NCI-H1694 treated with DMSO at 0.1 percent for 48 hours (cell line): Measurements from ENCODE around the gene LASP1.
"Not testable (repeated sequence)": the region's sequence is repeated elsewhere in the genome, so short reads cannot be mapped to it uniquely, and the experiment has no call there.

Source experiments
- DNase-seq: peaks from one replicate; lab custom pipeline; 2025; lab: John Stamatoyannopoulos, UW

The LASP1 gene

GRCh38 chr17:38910325-38910724, 40.5 kb downstream of the LASP1 start:
- DNase-seq: no peak

DNA sequence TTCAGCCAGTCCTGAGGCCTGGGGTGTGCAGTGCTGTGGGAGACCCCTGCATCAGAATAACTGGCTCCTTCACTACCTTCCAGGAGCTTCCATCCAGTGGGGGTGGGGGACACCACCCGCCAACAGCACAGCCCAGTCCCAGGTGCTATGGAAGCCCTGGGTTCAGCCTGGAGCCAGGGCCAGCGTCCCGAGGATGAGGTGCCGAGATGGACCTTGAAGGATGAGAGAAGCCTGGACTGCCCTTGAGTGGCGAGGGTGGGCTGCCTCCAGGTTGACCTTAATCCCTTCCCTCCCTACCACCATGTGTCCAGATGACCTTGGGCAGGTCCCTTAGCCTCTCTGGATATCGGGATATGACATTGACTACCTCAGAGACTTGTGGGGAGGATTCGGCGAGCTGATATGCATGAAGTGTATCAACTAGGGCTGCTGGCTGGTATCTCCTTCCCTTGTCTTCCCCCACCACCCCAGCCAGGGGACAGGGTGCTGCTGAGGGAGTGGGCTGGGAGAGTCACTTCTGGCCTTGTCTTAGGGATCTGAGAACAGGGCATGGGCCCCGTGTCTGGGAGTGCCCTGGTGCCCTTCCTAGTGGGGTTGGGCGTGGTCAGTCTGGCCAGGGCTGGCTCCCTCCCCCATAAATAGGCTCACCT, 41.3 kb downstream of the LASP1 start:
- DNase-seq: no peak

DNA sequence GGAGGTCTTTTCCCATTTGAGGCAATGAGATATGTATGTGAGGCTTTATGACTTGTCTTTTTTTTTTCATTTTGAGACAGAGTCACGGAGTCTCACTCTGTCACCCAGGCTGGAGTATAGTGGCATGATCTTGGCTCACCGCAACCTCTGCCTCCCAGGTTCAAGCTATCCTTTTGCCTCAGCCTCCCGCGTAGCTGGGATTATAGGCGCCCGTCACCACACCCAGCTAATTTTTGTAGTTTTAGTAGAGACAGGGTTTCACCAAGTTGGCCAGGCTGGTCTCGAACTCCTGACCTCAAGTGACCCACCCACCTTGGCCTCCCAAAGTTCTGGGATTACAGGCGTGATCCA, 41.8 kb downstream of the LASP1 start:
- DNase-seq: not testable (repeated sequence)

DNA sequence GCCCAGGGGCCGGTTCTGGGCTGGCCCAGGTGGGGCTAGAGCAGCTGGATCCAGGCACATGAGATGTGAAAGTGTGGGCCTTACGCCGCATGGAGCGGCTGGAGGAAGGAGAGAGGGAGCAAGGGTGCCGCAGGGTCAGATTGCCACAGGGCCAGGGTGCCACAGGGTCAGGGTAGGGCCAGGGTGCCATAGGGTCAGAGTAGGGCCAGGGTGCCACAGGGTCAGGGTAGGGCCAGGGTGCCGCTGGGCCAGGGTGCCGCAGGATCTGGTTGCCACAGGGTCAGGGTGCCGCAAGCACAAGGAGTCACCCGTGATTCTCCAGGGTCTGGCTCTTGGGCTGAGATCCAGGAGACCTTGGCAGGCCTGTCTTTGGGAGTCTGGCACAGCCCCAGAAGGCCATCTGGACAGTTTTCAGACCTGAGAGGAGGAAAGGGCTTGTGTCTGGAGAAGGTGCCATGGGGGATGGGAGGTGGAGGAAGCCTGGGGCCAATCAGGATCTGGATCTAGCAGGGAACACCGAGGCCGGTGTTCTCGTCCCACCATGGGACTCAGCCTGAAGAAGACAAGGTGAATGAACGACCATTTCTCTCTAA, 42.5 kb downstream of the LASP1 start:
- DNase-seq: no peak

GRCh38 chr17:38914741-38915638, 45.1 kb downstream of the LASP1 start:
- no peak for DNase-seq

- DNase-seq: no peak
Measured at GRCh38 chr17:38915639-38915995, 45.8 kb downstream of the LASP1 start.

DNA sequence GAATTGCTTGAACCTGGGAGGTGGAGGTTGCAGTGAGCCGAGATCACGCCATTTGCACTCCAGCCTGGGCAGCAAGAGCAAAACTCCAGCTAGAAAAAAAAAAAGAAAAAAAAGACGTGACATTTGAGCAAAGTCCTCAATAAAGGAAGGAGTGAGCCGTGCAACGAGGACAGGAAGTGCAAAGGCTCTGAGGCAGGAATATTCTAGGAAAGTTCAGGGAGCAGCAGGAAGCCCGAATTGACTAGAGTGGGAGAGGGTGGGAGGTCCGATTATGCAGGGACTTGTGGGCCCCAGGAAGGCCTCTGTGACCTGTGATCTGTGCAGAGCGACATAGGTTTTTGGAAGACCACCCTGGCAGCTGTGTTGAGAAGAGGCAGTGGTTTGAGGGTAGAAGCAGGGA, 46.9 kb downstream of the LASP1 start:
- no peak for DNase-seq

- no peak for DNase-seq
Measured at GRCh38 chr17:38917259-38917658, 47.4 kb downstream of the LASP1 start.

DNA sequence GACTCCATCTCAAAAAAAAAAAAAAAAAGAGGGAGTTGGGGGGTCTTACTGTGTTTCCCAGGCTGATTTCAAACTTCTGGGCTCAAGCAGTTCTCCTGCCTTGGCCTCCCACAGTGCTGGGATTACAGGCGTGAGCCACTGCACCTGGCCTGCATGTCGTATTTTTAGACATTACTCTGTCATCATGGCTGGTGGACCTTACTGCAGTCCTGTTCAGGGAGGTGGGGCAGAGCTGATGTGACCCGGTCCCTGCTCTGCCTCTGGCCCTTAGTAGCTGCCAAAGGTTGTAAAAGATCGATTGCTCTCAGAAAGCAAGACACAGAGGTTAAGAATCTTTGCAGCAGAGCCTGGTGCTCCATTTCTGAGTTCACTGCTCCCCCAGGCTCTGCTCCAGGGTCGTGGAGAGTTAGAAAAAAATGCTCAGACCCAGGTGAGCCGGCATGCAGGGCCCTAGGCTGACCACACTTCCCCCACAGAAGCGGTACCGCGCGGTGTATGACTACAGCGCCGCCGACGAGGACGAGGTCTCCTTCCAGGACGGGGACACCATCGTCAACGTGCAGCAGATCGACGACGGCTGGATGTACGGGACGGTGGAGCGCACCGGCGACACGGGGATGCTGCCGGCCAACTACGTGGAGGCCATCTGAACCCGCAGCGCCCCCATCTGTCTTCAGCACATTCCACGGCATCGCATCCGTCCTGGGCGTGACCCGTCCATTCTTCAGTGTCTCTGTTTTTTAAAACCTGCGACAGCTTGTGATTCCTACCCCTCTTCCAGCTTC, 48.5 kb downstream of the LASP1 start:
- DNase-seq: no peak

GRCh38 chr17:38918916-38919315, 49.1 kb downstream of the LASP1 start:
- no peak for DNase-seq

- no peak for DNase-seq
Measured at GRCh38 chr17:38919316-38920078, 49.6 kb downstream of the LASP1 start.

DNA sequence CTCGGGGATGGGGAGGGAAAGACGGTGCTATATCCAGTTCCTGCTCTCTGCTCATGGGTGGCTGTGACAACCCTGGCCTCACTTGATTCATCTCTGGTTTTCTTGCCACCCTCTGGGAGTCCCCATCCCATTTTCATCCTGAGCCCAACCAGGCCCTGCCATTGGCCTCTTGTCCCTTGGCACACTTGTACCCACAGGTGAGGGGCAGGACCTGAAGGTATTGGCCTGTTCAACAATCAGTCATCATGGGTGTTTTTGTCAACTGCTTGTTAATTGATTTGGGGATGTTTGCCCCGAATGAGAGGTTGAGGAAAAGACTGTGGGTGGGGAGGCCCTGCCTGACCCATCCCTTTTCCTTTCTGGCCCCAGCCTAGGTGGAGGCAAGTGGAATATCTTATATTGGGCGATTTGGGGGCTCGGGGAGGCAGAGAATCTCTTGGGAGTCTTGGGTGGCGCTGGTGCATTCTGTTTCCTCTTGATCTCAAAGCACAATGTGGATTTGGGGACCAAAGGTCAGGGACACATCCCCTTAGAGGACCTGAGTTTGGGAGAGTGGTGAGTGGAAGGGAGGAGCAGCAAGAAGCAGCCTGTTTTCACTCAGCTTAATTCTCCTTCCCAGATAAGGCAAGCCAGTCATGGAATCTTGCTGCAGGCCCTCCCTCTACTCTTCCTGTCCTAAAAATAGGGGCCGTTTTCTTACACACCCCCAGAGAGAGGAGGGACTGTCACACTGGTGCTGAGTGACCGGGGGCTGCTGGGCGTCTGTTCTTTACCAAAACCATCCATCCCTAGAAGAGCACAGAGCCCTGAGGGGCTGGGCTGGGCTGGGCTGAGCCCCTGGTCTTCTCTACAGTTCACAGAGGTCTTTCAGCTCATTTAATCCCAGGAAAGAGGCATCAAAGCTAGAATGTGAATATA, 50.8 kb downstream of the LASP1 start:
- no peak for DNase-seq

DNA sequence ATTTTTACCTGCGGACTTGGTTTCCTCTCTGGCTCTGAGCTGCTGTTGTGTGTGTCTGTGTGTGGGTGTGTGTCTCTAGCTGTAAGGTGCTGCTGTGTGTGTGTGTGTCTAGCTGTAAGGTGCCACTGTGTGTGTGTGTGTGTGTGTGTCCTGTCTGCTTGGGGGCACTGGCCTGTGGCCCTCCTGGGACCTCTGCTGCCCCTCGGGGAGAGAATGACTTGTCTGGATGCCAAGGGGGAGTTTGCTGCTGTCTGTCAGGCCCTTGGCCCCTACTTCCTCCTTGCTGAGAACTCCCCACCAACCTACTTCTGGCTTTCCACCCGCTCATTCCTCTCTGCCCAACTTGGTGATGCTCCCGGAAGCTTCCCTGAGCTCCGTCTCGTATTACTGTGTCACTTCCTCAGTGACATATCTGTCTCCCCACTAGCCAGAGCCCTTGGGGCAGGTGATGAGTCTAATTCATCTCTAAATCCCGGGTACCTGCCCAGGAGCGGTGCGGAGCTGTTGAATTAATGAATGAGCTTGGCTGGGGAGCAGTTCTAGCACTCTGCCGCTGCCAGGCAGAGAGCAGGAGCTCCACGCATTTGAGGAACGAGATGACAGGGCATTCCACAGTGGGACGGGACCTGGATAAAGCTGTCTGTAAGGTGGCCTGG, 52.0 kb downstream of the LASP1 start:
- DNase-seq: no peak

- DNase-seq: peak; percentile 7
Measured at GRCh38 chr17:38922538-38923297, 52.9 kb downstream of the LASP1 start.

DNA sequence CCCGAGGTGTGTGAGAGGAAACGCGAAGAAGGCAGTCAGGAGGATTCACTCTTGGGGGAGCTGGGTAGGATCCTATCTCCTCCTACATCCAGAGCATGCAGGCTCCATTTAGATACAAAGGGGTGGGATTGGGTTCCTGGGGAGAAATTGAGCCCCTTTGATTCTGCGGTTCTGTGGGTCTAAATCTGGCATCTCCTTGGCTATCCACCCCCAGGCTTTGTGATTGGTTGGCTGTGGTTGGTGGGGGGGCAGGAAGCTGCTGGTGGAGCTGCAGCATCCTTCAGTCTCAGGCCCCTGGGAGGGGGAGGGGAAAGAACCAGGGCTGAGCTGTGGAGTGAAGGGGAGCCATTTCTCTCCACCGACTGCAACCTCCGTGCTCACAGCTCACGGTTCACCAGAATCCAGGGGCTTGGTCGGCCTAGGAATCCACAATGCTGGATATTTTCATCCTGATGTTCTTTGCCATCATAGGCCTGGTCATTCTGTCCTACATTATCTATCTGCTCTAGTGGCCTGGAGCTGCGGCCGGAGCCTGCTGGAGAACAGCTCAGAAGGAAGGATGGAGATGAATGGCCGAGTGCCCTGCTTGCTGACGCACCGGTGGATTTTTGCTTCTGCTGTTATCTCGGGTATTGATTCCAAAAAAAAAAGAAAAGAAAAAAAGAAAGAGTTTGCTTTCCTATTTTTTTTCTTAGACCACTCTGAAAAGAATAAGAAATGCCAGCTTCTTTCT, 55.6 kb downstream of the LASP1 start, which contains the start of gene LASP1NB:
TSS of gene LASP1NB (plus strand) at position 352 of the 733 bp plus-strand sequence.
- no peak for DNase-seq

DNA sequence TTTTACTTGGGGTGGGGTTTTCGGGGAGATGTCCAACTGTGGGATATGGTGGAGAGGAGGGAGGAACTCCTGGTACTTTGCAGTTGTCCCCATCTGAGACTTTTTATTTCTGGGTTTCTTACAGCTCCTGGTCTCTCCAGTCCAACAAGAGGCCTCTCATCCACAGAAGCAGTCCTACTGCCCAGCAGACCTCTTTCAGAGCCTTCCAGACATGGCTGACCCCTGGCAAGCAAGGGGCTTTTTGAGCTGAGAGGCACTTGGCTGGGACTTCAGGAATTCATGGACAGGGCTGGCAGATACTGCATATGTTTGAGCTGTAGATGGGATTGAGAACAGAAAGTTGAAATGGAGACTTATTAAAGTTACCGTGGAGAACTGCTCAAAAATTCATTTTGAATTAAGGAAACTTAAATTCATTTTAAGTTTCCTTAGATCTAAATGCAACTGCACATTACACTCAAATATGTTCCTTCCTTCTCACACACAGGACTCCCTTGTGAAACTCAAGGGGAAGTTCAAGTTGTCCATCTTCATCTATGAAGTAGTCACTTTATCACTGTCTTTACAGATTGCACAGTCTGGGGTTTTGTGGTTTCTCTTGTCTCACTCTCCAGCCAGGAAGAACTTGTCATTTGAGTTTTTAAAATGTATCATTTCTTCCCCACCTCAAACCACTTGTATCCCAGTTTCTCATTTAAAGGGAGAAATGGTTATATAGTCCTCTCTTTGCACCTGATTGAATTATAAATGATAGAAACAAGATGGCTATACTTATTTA, 56.6 kb downstream of the LASP1 start:
- DNase-seq: no peak

- DNase-seq: not testable (repeated sequence)
Measured at GRCh38 chr17:38930782-38931181, 60.9 kb downstream of the LASP1 start.

DNA sequence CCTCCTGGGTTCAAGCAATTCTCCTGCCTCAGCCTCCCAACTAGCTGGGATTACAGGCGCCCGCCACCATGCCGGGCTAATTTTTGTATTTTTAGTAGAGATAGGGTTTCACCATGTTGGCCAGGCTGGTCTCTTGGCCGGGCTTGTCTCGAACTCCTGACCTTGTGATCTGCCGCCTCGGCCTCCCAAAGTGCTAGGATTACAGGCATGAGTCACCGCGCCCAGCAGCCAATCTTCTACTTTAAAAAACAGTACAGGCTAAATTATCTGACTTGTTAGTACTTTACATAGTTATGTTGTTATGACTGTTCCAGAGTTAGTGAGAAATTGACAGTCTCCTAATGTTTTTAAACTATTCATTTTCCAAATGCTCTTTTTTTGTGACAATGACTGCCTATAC, 64.1 kb downstream of the LASP1 start:
- DNase-seq: not testable (repeated sequence)
